Activated effector memory CD4-positive, alpha-beta T cell treated with anti-CD3 and anti-CD28 coated beads, Interleukin-2, amount 50 U/mL, for 16 hours (primary cell): ENCODE measurements around the gene LPAR2.

Experiments
- DNase-seq: peaks from one replicate; pipeline ENCODE4 v3.0.0-alpha.2; 2020

The LPAR2 gene

GRCh38 chr19:19594381-19594780, 33.6 kb downstream of the LPAR2 start:
- no peak for DNase-seq

- no peak for DNase-seq
These were observed 35.3 kb downstream of the LPAR2 start for GRCh38 chr19:19592690-19593089.

- peak; percentile 89 for DNase-seq
These were observed 36.7 kb downstream of the LPAR2 start for GRCh38 chr19:19591133-19591825.

- no peak for DNase-seq
These were observed 39.5 kb downstream of the LPAR2 start for GRCh38 chr19:19588546-19588945.

- DNase-seq, result no peak
These were observed 40.2 kb downstream of the LPAR2 start for GRCh38 chr19:19587771-19588170.

GRCh38 chr19:19584356-19584755, 43.7 kb downstream of the LPAR2 start:
- DNase-seq, result no peak

GRCh38 chr19:19582471-19582870, 45.5 kb downstream of the LPAR2 start:
- no peak for DNase-seq

GRCh38 chr19:19581391-19581790, 46.6 kb downstream of the LPAR2 start:
- DNase-seq, result no peak

GRCh38 chr19:19580418-19580817, 47.6 kb downstream of the LPAR2 start:
- DNase-seq, result no peak

GRCh38 chr19:19579533-19580361, 48.3 kb downstream of the LPAR2 start:
- DNase-seq, result no peak

- no peak for DNase-seq
These were observed 49.8 kb downstream of the LPAR2 start for GRCh38 chr19:19578252-19578651.

GRCh38 chr19:19575411-19575810, 52.6 kb downstream of the LPAR2 start:
- DNase-seq, result no peak
